ENCODE measurements around the gene GRK4. TPM values are rescaled to one million over a fixed set of nuclear protein-coding genes. Genes with fewer than 3 reads are reported as not detected.
"Not testable (repeated sequence)": the region's sequence is repeated elsewhere in the genome, so short reads cannot be mapped to it uniquely, and the experiment has no call there.

GRK4 gene
- total and polyA plus RNA-seq, 12 donors, result 4.7 to 24.5 (median 10.3) TPM

DNA sequence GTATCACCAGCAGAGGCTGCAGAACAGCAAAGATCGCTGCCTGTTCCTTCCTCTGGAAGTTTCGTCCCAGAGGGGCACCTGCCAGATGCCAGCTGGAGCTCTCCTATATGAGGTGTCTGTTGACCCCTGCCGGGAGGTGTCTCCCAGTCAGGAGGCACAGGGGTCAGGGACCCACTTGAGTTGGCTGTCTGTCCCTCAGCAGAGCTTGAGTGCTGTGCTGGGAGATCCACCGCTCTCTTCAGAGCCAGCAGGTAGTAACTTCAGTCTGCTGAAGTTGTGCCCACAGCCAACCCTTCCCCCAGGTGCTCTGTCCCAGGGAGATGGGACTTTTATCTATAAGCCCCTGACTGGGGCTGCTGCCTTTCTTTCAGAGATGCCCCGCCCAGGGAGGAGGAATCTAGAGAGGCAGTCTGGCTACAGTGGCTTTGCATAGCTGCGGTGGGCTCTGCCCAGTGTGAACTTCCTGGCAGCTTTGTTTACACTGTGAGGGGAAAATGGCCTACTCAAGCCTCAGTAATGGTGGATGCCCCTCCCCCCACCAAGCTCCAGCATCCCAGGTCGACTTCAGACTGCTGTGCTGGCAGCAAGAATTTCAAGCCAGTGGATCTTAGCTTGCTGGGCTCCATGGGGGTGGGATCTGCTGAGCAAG is 40.8 kb upstream of the GRK4 start:
- peaks cover 0 to 98% (median 44%) of the 10 kb centered on the region in 9 donors for H3K36me3 ChIP-seq
- 60 to 64% methylated on average over 7 of the region's 7 CpGs for WGBS, 2 donors
- peaks cover 0 to 14% (median 0%) of the 10 kb centered on the region in 11 donors for H3K9me3 ChIP-seq
- DNase-seq, H3K27me3 ChIP-seq, ATAC-seq, H3K4me3 ChIP-seq: not testable (repeated sequence)
- intact Hi-C loops (cut with DNase I), result loop anchor here in 1 of 10 donors (5.0 kb wide), 1 partner anchor 45 kb away; no protein-coding TSS in a partner anchor
- peaks cover 0 to 14% (median 3%) of the 10 kb centered on the region in 9 donors for H3K4me1 ChIP-seq
- H3K27ac ChIP-seq, result peak overlapping the region in 3 of 10 donors; percentile 3 to 39 (median 36)

DNA sequence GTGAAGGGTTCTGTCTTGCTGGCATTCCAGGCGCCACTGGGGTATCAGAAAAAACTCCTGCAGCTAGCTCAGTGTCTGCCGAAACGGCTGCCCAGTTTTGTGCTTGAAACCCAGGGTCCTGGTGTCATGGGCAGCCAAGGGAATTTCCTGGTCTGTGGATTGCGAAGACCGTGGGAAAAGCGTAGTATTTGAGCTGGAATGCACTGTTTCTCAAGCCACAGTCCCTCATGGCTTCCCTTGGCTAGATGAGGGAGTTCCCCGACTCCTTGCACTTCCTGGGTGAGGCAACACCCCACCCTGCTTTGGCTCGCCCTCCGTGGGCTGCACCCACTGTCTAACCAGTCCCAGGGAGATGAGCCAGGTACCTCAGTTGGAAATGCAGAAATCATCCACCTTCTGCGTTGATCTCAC is 40.2 kb upstream of the GRK4 start:
- Histone ChIP-seq H3K27me3 (no peaks in the 10 kb centered on the region), H3K4me3 (no peak overlapping the region), H3K27ac (peak overlapping the region in 3 of 10 donors; percentile 3 to 39 (median 36)), H3K4me1 (peaks cover 0 to 14% (median 3%) of the 10 kb centered on the region in 9 donors), H3K36me3 (peaks cover 0 to 98% (median 48%) of the 10 kb centered on the region in 9 donors), H3K9me3 (peaks cover 0 to 8% (median 0%) of the 10 kb centered on the region in 11 donors)
- WGBS, 2 donors, result 84 to 85% methylated on average over 10 of the region's 10 CpGs
- DNase-seq, result no peak
- ATAC-seq, result no peak
- TF ChIP-seq CTCF (IDR thresholded peaks at IDR 0.05), result no peak
- intact Hi-C loops (cut with DNase I), result loop anchor here in 1 of 10 donors (5.0 kb wide), 1 partner anchor 46 kb away; no protein-coding TSS in a partner anchor

GRCh38 chr4:2923668-2924173 is 39.6 kb upstream of the GRK4 start:
- H3K36me3 ChIP-seq, result peaks cover 0 to 99% (median 54%) of the 10 kb centered on the region in 9 donors

DNA sequence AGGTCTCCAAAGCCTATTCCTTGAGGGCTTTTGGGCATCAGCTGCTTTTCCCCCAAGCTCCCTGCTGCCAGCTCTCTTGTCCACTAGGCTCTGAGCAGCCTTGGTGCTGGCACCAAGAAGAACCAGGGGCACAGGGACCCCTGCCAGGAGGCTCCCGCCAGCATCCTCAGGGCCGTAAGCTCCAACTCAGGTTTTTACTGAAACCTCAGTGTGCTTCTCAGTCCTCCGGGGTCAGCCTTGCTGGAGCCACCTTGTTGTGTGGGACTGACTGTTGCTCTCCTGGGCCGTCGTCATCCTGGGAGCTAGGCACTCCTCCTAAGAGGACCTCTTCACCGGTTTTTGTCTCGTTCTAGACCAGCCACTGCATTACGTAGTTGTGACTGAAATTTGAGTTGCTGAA is 39.1 kb upstream of the GRK4 start:
- Histone ChIP-seq H3K36me3 (peaks cover 0 to 99% (median 60%) of the 10 kb centered on the region in 9 donors), H3K27me3 (no peaks in the 10 kb centered on the region), H3K4me1 (peaks cover 0 to 14% (median 3%) of the 10 kb centered on the region in 9 donors), H3K27ac (no peak overlapping the region), H3K9me3 (peaks cover 0 to 6% (median 0%) of the 10 kb centered on the region in 11 donors), H3K4me3 (no peak overlapping the region)
- WGBS, 2 donors, result 86 to 90% methylated on average over 8 of the region's 8 CpGs
- TF ChIP-seq CTCF (IDR thresholded peaks at IDR 0.05), result no peak
- DNase-seq (no peak), ATAC-seq (no peak)
- intact Hi-C loops (cut with DNase I), result loop anchor here in 1 of 10 donors (5.0 kb wide), 1 partner anchor 47 kb away; no protein-coding TSS in a partner anchor

More at GRCh38 chr4:2923668-2924173, 39.6 kb upstream of the GRK4 start:
- intact Hi-C loops (cut with DNase I), result loop anchor here in 1 of 10 donors (5.0 kb wide), 1 partner anchor 46 kb away; no protein-coding TSS in a partner anchor
- Histone ChIP-seq H3K4me1 (peaks cover 0 to 14% (median 3%) of the 10 kb centered on the region in 9 donors), H3K27ac (no peak overlapping the region), H3K27me3 (no peaks in the 10 kb centered on the region), H3K4me3 (no peak overlapping the region), H3K9me3 (peaks cover 0 to 6% (median 0%) of the 10 kb centered on the region in 11 donors)
- 92 to 93% methylated on average over 16 of the region's 16 CpGs for WGBS, 2 donors
- ATAC-seq, result peak in 3 of 8 donors; percentile 5 to 21 (median 14)
- TF ChIP-seq CTCF (IDR thresholded peaks at IDR 0.05), result no peak
- DNase-seq, result no peak

Data from heart right ventricle (tissue), 16 donors.